Smooth muscle cell of the brain vasculature (primary cell): ENCODE data around the gene CCDC57.

Experiments
- DNase-seq: peaks from one replicate; pipeline ENCODE4 v3.0.0-alpha.2; 2012; ENCODE audit warnings: low read depth, low spot score

The CCDC57 gene

DNA sequence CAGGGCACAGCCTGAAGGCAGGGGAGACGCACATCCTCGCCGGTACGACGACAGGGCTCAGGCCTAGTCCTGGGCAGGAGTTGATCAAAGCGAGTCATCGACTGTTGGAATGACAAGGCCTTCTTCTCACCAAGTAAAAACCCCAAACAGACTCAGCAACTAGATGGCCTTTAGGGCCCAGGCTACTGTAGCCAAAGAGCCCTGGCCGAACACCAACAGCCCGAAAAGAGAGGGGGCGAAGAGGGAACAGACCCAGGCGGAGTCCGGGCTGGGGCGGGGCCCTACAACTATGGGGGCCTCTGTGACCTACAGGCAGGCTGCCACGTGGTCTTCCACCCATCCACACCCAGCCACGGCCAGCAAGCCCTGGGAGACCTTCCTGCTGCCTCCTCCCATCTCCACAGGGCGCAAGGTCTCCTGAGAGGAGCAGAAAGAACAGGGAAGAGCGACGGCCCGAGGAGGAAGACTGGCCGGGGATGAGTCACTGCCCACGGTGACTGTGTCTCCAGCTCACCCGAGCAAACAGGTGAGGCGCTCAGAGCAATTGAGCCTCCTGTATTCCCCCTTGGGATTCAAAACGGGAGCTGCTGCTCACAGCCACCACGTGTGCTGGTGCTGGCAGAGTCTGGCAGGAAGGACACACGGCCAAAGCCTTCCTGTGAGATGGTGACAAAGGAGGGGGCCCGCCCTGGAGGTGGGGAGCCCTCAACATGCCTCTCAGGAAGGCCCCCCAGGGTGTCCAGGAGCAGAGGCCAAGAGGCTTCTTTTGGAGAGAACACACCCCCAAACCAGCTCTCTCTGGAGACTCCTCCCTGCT lies 33.9 kb upstream of the CCDC57 start:
- DNase-seq = no peak

DNA sequence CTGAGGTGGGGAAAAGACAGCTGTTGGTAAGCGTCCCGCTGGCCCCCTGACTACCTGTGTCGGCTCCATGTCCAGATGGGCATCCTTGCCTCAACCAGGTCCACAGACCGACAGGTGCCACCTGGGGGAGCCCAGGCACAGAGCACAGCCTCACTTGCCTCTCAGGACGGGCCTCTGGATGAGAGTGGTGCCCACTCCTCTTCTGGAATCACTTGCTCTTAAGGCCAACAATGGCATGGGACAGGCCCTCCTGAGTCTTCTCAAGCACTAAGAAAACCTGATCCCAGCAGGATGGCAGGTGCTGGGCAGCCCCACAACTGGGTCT lies 33.4 kb upstream of the CCDC57 start:
- DNase-seq = no peak

DNA sequence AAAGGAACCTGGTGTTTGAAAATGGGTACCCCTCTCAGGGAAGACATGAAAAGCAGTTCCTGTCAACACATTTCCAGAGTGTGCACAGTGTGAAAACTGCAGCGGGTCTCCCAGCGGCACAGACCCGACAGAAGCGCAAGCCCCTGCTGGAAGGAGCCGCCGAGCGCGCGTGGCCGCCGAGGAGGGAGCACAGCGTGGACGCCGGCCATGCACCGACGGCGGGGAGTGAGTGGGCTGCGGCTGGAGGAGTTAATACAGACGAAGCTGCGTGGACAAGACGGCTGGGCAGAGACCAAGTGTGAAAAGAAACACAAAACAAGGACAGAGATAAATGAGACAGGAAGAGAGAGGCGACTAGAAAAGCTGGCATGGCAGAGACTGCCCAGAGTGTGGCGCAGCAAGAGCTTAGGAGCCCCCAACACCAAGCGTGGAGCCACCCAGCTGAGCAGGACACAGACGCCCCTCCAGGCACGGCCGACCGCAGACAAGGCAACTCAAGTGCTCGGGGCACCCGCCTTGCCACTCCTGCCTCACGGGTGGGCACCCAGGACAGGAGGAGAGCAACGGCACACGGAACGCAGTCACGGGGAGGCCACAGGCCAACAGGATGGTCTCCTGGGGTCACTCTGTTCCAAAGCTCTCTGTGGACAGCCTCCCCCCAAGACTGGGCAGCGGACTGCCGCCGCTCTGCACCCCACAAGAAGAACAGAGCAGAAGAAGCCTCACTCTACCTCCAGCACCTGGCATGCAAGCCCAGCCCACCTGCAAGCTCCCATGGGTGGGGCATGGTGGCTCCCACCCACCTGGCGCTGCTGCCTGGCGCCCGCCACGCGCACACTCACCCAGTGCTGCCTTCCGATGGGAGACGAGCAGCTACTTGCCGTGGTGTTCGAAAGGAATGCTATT lies 32.7 kb upstream of the CCDC57 start:
- DNase-seq = no peak

DNA sequence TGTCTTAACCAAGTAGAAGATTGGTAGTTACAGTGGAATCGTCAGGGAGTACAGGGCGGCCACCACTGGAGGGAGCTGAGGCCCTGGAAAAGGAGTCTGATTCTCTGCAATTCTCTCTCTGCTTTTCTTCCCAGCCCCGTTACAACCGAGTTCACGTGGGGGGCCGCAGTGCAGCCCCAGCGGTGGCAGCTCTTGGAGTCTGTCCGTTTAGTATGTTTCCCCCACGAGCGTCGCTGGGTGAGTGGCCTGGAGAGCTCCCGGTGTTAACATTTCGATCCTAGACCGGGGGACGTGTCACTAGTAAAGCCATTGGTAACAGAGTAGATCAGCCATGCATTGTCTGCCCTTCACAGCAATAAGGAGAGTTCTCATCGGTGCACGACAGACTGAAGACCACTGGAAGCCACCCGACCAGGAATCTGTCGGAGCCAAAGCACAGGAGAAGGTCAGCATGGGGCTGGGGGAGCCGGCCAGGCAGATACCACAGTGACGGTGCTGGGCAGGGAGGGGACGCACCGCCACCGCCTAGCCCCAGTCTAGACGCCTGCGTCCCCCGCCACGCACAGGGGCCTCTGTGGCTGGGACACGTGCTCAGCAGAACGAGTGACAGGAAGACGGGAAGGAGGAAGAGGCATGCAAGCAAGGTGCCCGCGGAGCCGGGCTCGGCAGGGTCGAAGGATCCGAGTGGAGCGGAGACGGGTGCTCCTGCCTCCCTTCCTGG lies 31.9 kb upstream of the CCDC57 start:
- no peak for DNase-seq

DNA sequence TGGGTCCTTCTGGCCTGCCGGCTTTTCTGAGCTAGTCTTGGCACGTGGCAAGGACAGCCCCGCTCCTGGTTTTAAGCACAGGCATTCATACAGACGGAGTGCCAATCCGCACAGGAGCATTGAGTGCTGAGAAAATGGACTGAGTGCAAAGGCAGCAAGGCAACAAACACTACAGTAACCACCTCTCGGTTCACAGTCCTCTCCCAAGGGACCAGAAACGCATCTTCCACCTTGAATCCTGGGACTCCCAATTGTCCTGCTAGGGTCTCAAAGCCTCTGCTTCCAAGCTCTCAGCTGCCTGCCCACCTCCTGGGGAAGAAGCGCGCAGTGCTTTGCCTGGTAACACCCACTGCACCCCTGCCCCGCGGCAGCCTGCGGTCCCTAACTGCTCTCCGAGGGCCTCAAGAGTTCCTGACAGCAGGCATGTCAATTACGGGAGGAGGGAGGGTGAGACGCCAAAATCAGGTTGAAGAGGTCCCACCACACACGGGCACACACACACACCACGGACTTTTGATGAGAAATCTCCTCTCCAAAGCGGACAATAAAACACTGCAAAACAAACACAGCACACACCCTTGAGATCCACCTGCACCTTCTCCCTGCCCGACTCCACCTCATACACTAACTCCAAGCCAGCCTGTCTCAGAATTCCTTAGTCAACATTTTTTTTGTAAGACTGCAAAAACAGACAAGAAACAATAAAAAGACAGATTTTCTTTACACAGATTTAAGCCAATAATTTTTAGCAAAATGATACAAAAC lies 31.2 kb upstream of the CCDC57 start:
- DNase-seq = no peak

DNA sequence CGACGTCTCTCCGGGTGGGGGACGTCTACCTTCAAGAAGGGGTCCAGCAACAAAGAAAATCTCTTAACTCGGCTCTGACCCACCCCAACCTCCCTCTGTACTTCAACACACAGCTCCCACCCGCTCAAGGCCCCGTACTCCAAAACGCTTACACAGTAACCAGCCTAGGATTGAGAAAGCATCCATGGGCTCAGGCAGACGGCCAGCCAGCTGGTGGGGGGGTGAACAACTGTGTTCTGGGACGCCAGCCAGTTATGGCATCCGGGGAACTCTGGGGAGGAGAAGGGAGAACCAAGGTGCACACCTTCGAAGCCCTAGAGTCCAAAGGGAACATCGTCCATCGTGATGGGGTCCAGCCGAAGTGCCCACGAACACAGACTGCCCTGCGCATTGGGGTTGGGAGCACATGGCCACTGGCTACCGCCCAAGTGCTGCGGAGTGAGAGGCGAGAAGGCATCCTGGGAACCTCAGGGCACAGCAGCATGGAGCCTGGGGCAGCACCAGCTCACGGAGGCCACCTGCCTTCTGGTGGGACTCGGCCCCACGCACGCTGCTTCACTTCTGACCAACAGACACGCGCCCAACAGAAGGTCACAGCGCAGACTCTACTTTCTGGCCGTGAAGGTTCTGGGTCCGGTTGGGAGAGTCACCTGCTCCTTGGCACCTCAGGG lies 30.5 kb upstream of the CCDC57 start:
- DNase-seq = no peak

DNA sequence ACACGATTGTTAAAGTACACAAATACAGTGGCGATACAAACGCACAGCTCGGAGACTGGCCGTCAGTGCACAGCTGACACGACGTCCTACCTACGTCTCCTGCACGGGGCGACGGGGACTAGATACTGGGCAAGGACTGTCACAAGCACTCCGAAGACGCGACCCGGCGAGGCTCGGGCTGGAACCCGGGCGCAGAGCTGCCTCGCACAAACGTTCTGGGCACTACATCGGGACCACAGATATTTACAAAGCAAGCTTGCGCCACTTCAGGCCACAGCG lies 30.0 kb upstream of the CCDC57 start:
- no peak for DNase-seq

DNA sequence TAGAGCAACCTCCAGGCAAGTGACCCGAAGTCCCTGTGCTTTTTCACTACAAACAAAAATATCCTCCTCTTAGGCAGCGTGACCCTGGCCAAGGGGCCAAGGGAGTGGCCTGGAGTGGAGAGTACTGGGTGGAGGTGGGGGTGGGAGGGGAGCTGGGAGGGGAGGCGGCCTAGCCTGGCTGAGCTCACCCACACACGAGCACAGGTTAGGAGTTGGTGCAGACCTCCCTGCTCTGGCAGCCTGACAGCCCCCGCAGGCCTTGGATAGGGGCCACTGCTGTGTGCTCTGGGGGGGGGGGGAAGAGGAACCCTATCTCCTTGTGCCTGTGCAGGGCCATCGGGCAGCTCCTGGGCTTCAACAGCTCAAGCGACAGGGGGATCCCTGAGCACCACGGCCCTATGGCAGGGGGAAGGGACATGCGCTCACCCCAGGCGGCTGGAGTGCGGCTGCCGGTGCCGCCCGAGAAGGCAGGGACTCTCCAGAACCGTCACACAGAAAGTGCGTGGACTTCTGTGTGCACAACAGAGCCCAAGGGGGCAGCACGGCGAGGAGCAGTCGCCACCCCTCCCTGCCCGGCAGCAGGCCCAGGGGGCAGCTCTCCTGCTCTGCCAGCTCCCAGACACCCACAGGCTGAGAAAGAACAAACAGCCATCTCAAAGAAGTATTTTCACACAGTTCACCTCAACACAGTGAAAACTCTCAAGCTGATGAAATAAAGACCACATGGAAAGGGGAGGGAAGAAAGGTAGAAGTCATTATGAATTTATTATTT lies 29.5 kb upstream of the CCDC57 start:
- DNase-seq = no peak

DNA sequence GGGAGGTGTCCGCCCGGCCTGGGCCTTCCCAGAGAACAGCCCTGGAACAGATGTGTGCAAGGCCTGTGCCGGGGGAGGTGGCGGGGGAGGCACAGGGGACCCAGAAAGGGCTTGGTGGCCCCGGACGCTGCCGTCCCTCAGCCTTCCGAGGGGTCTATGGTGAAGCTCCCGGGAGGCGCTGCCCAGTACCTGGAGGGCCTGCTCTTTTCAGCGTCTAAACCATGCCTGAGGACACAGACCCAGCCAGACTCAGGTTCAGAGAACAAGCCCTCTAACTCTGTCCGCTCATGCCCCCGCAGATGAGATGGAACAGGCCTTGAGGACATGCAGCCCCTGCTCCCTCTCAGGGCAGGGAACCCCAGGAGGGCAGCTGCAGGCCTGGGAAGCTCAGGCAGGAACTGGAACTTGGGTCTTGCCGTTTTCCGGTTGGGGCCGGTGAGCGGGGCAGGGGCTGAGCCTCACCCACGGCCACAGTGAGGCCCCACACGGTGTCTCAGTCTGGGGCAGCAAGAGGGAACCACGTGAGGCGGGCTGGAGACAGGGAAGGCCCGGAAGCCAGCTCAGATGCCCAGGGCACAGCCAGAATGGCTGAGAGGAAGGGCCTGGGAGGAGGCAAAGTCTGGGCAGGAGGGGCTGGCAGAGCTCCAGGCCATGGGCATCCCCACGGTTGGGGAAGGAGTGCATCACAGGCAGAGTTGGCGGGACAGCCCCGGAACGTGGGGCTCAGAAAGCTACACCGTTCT lies 28.7 kb upstream of the CCDC57 start:
- DNase-seq = no peak

DNA sequence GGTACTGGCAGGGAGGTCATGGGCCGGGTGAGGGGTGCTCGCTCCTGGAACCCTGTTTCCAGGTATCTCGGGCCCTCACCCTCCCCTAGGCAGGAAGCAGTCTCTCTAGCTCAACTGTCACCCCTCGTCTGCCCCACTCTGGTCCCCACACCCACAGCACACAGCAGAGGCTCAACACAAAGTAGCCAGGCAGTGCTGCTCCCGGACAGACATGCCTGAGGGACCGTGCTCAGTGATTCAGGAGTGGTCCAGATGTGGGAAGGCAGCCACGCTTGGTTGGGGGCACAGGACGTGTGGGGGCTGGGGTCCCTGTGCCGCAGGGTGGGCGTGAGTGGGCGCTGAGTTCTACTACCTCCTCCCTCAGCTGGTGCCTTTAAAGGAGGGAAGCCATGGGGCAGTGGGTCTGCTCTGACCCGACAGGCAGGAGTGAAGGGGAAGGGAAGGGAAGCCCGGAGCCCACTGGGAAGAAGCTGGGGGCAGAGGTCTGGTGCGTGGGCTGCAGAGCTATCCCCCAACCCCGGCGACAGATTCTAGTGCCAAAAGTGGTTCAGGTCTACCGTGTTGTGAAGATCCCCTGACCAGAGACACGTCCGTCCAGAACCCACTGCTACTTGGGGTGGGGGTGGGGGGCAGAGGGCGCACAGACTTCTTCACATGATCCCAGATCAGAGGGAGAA lies 28.0 kb upstream of the CCDC57 start:
- DNase-seq = no peak

DNA sequence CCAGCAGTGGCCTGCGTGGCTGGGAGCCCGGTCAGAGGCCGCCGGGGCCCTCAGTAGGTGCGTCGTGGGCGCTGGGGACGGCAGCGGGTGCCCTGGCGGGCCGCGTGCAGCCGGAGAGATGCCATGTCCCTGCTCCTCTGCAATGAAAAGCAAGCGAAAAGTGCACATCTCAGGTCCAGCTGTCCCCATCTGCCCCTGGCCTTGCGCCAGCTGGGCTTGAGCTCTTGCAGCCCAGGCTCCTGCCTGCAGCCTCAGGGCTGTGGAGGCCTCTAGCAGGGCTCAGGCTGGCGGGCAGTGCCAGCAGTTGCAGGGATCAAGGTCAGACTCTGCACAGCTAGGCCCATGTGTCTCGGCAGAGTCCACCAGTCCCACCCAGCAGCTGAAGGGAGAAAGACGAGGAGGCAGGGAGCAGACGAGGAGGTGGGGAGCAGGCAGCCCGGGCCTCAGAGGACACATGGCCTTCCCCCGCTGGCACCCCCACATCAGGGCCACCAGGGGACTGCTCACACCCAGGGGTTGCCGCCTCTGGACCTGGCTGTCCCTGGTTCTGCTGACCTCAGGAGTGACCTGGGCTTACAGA lies 27.4 kb upstream of the CCDC57 start:
- DNase-seq = no peak

DNA sequence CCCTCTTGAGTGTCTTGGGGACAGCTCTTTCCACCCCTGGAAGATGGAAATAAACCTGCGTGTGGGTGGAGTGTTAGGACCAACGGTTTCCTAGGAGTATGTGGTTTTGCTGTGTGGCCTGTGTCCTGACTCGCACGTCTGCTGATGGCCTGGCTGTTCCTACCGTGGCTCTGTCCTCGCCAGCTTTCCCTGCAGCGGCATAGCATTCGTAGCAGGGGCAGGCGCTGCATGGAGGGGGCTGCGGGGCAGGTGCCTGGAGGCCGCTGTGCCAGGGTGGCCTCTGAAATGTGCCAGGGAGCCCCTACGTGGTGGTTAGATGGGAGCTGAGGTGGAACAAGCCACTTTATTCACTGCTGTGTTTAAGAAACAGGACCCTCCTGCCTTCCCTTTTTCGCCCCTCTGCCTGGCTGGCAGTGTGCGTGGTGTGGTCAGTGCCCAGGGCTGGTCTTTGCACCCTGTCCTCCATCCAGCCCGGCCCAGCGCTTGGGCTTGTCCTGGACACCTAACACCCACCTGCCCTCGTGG lies 26.8 kb upstream of the CCDC57 start:
- no peak for DNase-seq

DNA sequence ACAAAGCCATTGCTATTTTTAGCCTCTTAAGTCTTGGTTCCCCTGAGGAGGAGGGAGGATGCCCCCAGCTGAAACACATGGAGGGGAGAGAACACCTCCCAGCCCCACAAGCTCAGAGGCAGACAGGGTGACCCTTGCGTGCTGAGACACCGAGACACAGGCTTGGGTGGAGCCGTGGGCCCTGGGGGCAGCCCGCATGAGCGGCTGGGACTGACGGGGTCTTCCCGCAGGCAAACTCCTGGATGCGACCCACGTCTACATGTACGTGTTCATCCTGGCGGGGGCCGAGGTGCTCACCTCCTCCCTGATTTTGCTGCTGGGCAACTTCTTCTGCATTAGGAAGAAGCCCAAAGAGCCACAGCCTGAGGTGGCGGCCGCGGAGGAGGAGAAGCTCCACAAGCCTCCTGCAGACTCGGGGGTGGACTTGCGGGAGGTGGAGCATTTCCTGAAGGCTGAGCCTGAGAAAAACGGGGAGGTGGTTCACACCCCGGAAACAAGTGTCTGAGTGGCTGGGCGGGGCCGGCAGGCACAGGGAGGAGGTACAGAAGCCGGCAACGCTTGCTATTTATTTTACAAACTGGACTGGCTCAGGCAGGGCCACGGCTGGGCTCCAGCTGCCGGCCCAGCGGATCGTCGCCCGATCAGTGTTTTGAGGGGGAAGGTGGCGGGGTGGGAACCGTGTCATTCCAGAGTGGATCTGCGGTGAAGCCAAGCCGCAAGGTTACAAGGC lies 26.0 kb upstream of the CCDC57 start:
- peak; percentile 53 for DNase-seq

DNA sequence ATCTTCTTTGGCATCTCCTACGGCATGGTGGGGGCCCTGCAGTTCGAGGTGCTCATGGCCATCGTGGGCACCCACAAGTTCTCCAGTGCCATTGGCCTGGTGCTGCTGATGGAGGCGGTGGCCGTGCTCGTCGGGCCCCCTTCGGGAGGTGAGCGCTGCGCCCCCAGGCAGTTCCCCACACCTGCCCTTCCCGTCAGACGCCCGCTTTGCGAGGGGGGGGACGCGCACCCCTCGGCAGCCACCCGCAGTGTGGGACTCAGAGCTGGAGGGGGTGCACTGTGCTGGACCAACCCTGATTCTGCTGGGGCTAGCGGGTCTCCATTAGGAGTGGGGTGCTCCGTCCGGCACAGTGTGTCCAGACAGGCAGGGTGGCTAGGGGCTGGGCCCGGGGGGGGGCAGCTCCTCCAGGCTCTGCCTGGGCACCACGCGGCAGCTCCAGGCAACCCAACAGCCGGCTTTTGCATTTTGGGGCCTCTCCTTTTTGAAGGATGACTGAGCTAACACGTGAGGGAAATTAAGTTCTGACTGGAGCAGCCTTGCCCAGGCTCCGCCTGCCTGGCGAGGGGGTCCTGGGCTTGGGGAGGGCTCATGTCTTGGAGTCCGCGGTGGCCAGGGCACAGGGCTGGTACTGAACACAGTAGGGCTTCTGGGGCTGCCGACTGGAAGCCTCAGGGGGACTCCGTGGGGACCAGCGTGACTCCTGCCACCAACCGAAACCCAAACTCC lies 25.3 kb upstream of the CCDC57 start:
- DNase-seq = no peak

DNA sequence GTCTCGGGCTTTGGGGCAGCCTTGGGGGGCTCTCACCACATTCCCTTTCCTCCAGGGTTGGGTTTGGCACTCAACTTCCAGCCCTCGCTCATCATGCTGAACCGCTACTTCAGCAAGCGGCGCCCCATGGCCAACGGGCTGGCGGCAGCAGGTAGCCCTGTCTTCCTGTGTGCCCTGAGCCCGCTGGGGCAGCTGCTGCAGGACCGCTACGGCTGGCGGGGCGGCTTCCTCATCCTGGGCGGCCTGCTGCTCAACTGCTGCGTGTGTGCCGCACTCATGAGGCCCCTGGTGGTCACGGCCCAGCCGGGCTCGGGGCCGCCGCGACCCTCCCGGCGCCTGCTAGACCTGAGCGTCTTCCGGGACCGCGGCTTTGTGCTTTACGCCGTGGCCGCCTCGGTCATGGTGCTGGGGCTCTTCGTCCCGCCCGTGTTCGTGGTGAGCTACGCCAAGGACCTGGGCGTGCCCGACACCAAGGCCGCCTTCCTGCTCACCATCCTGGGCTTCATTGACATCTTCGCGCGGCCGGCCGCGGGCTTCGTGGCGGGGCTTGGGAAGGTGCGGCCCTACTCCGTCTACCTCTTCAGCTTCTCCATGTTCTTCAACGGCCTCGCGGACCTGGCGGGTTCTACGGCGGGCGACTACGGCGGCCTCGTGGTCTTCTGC lies 24.6 kb upstream of the CCDC57 start:
- no peak for DNase-seq

DNA sequence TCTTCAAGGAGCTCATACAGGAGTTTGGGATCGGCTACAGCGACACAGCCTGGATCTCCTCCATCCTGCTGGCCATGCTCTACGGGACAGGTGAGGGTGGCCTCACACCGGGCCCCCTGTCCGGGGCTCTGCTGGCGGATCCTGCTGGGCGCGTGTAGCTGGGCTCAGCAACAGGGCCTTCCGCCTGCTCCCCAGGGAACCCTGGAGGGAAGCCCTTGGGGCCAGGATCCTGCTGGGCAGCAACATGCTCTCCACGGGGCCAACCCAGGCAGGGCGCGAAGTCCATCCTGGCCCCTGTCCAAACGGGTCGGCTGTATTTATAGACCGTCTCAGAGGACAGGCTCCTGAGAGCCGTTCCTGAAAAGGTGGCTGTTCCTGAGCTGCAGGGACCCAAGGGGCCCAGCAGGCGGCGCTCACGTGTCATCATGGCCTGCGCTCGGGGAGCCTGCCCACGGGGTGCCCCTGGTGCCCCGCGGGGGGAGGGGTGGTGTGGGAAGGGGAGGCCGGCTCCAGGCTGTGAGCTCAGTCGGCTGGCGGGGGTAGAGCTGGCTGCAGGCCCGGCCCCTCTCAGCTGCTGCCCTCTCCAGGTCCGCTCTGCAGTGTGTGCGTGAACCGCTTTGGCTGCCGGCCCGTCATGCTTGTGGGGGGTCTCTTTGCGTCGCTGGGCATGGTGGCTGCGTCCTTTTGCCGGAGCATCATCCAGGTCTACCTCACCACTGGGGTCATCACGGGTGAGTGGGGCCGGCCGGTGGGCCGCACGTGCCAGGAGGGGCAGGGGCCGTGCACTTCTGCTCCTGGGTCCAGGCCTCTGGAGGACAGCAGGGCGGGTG lies 23.7 kb upstream of the CCDC57 start:
- no peak for DNase-seq
